SKM-1 (cell line): ENCODE data around the gene TPSAB1.
"Not testable (repeated sequence)": the region's sequence is repeated elsewhere in the genome, so short reads cannot be mapped to it uniquely, and the experiment has no call there.

Experiments used
- DNase-seq: peaks from one replicate; lab custom pipeline; 2025; ENCODE audit not compliant: unreplicated experiment; lab: John Stamatoyannopoulos, UW

The TPSAB1 gene

GRCh38 chr16:1240436-1240835 lies at the start of gene TPSAB1:
TPSAB1 (plus strand) TSS chr16:1240705; CDS start chr16:1240939, 234 bp downstream.
- DNase-seq: not testable (repeated sequence)

GRCh38 chr16:1190789-1191188 lies 49.7 kb upstream of the TPSAB1 start:
- DNase-seq: not testable (repeated sequence)

- DNase-seq: no peak
Observed at GRCh38 chr16:1192384-1193073, 48.0 kb upstream of the TPSAB1 start.

GRCh38 chr16:1193143-1193824 lies 47.2 kb upstream of the TPSAB1 start:
- no peak for DNase-seq

- DNase-seq: no peak
Observed at GRCh38 chr16:1193825-1194581, 46.5 kb upstream of the TPSAB1 start.

- DNase-seq: no peak
Observed at GRCh38 chr16:1194665-1195392, 45.7 kb upstream of the TPSAB1 start.

- no peak for DNase-seq
Observed at GRCh38 chr16:1195393-1195666, 45.2 kb upstream of the TPSAB1 start.

- no peak for DNase-seq
Observed at GRCh38 chr16:1196494-1196893, 44.0 kb upstream of the TPSAB1 start.

- no peak for DNase-seq
Observed at GRCh38 chr16:1197237-1197866, 43.2 kb upstream of the TPSAB1 start.

- DNase-seq: no peak
Observed at GRCh38 chr16:1198194-1198593, 42.3 kb upstream of the TPSAB1 start.

- DNase-seq: not testable (repeated sequence)
Observed at GRCh38 chr16:1198671-1199346, 41.7 kb upstream of the TPSAB1 start.

GRCh38 chr16:1199347-1200013 lies 41.0 kb upstream of the TPSAB1 start:
- no peak for DNase-seq

- DNase-seq: no peak
Observed at GRCh38 chr16:1200014-1200627, 40.4 kb upstream of the TPSAB1 start.

GRCh38 chr16:1201444-1201843 lies 39.1 kb upstream of the TPSAB1 start:
- DNase-seq: no peak

GRCh38 chr16:1202274-1202673 lies 38.2 kb upstream of the TPSAB1 start:
- DNase-seq: no peak

- no peak for DNase-seq
Observed at GRCh38 chr16:1204933-1205332, 35.6 kb upstream of the TPSAB1 start.

- DNase-seq: no peak
Observed at GRCh38 chr16:1206326-1206725, 34.2 kb upstream of the TPSAB1 start.

- DNase-seq: no peak
Observed at GRCh38 chr16:1206786-1207185, 33.7 kb upstream of the TPSAB1 start.

GRCh38 chr16:1208239-1208830 lies 32.2 kb upstream of the TPSAB1 start:
- DNase-seq: no peak
